NCI-H2107 treated with DMSO at 0.1 percent for 48 hours (cell line): Measurements from ENCODE around the gene PDYN.
A peak's percentile ranks its signal among the peaks of the same experiment; 100 is the strongest.

ENCODE experiments used
- DNase-seq: peaks from one replicate; lab custom pipeline; 2025; ENCODE audit not compliant: unreplicated experiment; lab: John Stamatoyannopoulos, UW

Gene PDYN

DNA sequence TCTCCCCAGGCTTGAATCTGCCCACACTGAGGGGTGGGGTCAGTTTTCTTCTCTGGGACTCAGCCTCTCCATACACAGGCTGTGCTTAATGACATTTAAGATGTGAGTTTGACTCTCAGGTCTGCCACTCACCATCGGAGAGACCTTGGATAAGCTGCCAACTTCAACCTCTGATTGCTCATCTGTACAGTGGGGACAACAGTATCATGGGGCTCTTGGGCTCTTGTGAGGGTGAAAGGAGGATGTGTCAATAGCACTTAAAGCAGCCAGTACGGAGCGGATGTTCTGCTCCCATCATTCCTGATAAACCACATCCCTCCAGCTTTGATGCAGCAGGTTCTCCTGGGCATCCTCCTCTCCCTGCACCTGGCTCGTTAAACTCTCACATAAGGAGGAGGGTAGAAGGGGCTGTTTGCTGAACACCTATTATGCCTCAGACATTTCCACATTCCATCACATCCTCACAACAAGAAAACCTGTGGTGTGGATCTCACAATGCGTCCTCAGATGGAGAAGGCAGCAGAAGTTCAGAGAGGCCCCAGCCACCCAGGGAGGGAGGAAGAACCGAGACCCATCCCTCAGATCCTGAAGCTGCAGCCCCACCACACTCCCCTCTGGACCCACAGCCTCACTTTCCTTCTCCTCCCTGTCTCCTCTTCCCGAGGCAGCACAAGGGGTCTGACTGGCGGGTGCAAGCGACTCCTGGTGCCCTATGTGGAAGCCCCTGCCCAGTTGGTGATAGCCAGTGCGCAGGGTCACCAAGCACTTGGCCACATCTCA lies 1.9 kb upstream of the PDYN start:
- no peak for DNase-seq

DNA sequence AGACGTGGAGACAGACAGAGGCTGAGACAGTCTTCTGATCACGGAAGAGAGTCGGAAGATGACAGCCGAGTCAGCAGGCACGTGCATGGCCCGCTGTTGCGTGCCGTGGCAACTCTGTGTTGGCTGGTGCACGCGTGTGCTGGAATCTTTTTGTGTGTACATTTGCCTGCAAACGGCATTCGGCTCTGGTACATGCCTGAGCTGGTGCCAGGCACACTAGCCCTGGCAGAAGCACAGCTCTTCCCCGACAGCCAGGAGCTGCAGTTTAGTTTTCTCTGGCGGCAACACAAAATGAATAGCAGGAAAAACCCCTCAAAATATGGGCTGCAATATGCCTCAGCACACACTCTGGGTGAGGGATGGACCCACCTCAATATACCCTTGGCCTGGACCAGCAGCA lies 769 bp upstream of the PDYN start:
- DNase-seq, result no peak

- DNase-seq, result no peak
These were observed 1.3 kb downstream of the PDYN start for GRCh38 chr20:1992359-1993110.

DNA sequence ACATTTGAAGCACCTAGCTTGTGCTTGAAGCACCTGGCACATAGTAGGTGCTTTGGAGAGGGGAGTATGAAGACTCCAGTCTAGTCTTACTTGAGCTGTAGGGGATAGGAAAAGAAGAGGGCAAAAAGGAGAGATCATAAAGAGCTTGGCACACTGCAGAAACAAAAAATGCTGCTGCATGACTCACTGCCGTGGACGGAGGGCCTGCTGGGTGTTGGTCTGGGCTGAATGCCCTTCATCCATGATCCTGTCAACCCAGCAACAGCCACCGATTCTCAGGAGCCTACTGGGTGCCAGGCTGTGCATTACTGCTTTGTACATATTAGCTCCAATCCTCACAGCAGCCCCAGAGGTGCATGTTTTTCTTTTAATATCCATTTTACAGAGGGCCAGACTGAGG lies 6.0 kb downstream of the PDYN start:
- no peak for DNase-seq

GRCh38 chr20:1983301-1983700 lies 10.6 kb downstream of the PDYN start:
- DNase-seq, result no peak

GRCh38 chr20:1982686-1983085 lies 11.2 kb downstream of the PDYN start:
- no peak for DNase-seq

GRCh38 chr20:1979106-1979778 lies 14.6 kb downstream of the PDYN start:
- DNase-seq, result no peak

GRCh38 chr20:1975291-1975690 lies 18.6 kb downstream of the PDYN start:
- DNase-seq, result no peak

DNA sequence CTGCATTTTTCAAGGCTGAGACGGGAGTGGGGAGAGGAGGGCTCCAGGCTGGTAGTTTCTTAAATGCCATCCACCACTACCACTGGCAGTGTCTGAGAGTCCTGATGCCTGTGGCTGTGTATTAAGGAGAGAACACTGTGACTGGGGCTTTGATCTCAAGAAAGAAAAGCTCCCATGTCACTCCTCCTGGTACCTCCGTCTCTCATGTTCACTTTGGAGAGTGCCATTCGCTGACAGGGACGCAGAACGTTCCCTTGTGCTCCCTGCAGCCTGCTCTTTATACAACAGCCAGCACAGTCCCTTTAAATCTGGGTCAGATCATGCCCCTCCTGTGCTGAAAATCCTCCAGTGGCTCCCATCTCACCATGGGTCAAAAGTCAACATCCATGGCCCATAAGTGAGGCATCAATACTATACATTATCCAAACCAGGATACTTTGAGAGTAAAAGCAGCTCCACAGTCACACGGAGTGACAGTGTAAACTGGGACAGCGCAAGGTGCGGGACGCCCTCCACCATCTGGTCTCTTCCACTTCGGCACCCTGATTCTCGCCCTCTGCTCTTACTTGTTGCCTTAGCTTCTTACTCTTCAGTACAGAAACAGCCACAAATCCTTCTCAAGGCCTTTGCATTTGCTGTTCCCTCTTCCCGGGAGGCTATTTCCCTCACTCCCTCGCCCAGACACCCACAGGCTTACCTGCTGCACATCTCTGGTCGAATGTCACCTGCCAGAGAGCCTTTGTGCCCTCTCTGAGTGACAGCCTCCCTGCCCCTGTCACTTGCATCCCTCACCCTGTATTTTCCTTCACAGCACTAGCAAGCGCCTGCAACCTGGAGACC lies 20.0 kb downstream of the PDYN start:
- DNase-seq, result no peak

GRCh38 chr20:1971893-1972586 lies 21.8 kb downstream of the PDYN start:
- DNase-seq, result no peak

DNA sequence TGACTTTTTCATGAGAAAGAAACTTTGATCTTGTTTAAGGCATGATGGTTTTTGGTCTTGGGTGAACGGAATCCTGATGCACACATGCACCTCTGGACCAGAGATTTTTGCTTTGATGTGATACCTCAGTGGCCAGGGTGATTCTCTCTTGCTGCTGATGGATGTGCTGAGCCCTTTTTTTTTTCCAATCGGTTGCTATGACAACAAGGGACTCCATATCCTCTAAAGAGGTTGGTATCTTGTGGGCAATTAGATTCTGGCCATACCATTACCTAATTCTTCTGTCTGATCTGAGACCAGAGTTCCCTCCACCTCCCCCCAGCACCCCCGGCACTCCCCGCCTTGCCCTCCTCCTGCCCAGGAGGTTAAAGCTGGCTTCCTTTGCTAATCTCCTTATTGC lies 24.9 kb downstream of the PDYN start:
- no peak for DNase-seq

DNA sequence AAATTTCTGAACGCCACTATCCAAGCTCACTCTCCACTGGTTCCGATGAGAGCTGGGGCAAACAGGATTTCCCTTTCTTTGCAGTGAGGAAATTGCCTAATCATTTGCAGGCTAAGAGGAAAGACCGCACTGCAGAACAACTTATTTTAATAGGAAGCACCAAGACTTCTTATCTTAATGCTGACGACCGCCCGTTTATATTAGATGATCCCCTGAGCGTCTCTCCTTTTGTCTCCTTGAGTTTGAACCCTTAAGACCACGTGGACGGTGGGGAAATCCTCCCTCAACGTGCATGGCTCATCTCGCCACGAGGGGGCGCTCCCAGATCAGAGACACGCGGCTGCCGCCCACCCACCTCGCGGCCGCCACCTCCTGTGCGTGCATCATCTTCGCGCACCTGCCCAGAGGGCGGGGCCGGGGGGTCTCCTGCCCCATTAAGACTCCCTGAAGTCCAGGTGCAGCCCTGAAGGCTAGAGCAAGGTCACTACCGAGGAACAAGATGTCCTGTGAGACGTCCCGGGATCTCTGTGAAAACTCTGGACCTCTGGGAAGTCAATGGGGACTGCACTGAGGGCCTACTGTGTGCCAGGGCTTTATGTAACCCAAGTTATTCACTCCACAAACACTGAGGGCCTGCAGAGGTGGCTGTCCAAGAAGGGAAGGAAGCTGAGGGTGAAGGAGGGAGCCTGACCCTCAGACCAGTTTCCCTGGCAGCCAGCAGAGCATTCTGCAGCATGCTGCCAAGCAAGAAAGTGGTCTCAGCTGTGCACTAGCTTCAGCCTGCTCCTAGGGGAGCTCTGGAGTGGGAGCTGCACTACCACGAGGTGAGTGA lies 28.1 kb downstream of the PDYN start:
- DNase-seq, result peak; percentile 20

- no peak for DNase-seq
These were observed 29.0 kb downstream of the PDYN start for GRCh38 chr20:1964659-1965405.

GRCh38 chr20:1964061-1964460 lies 29.8 kb downstream of the PDYN start:
- DNase-seq, result no peak

DNA sequence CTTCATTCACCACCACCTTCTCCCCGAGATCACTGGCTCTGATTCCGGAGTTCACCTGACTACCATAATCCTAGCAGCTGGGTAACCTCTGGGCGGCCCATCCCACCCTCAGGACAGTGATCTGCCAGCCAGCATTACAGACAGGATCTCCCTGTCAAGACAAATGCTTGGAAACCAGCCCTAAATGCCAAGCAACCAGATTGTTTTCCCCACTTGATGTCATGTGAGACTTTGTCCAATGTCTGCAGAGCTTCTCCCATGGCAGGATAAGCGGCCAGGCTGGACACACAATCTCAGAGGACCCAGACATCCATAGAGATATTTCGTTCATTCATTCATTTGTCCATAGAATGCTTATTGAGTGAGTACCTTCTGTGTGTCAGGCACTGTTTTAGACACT lies 32.5 kb downstream of the PDYN start:
- DNase-seq, result no peak

- no peak for DNase-seq
These were observed 34.7 kb downstream of the PDYN start for GRCh38 chr20:1959156-1959555.

DNA sequence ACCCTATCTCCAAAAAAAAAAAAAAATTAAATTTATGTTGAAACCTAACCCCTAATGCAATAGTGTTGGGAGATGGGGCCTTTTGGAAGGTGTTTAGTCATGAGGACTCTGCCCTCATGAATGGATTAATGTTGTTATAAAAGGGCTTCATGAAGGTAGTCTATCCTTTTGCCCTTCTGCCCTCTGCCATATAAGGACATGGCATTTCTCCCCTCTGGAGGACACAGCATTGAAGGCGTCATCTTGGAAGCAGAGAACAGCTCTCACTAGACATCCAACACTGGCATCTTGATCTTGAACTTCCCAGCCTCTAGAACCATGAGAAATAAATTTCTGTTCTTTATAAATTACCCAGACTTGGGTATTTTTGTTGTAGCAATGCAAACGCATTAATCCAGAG lies 35.4 kb downstream of the PDYN start:
- DNase-seq, result no peak

DNA sequence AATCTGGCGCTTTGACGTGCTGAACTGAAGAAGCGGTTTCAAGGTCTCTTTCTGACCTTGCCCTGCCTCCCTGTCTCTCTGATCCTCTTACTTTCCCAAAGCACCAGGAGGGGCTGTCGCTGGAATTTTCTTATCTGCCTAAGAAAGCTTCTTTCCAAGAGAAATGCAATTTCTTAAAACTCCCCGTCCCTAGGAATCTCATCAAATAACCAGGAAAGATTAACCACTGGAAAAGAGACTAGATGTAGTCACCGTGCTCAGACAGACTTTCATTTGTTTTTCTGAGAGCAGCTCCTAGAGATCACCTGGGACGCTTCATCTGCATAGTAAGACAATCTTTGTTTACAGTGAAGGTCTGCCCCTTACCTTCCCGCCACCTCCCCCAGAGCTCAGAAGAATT lies 38.6 kb downstream of the PDYN start:
- DNase-seq, result no peak

GRCh38 chr20:1953621-1954020 lies 40.2 kb downstream of the PDYN start:
- no peak for DNase-seq
